Astrocyte of the cerebellum (primary cell): Measurements from ENCODE around the gene CCR8.
"Not testable (repeated sequence)": the region's sequence is repeated elsewhere in the genome, so short reads cannot be mapped to it uniquely, and the experiment has no call there.

ENCODE experiments used
- DNase-seq: peaks from one replicate; pipeline ENCODE4 v3.0.0-alpha.2; 2011; ENCODE audit warnings: low read depth
- H3K4me3 ChIP-seq: 2 replicates; pipeline ENCODE4 v1.5.1; 2011; ENCODE audit warnings: mild to moderate bottlenecking, low read depth, low read length, moderate library complexity
- in situ Hi-C: cut with HindIII; loops from 2 replicates; pipeline ENCODE4 v1.10.0; 2017; ENCODE audit warnings: low sequenced_read_pairs
- TF ChIP-seq, protein P1 (sequence below): IDR thresholded peaks from 2 replicates; pipeline ENCODE4 v1.5.1; 2012; ENCODE audit warnings: low read length, low read depth, moderate library complexity, mild to moderate bottlenecking; ENCODE audit errors: missing control alignments

Gene CCR8

DNA sequence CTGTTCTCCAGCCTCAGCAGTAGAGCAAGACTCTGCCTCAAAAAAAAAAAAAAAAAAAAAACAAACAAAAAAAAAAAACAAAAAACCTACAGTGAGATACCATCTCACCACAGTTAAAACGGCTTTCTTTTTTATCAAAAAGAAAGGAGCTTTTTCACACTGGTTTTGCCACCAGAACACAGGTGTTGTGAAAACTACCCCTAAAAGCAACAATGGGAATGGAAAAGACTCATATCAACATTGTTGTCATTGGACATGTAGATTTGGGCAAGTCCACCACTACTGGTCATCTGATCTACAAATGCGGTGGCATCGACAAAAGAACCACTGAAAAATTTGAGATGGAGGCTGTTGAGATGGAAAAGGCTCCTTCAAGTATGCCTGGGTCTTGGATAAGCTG, 28.8 kb downstream of the CCR8 start:
- H3K4me3 ChIP-seq, result no peak overlapping the region
- DNase-seq, result no peak
- TF ChIP-seq, protein P1, sequence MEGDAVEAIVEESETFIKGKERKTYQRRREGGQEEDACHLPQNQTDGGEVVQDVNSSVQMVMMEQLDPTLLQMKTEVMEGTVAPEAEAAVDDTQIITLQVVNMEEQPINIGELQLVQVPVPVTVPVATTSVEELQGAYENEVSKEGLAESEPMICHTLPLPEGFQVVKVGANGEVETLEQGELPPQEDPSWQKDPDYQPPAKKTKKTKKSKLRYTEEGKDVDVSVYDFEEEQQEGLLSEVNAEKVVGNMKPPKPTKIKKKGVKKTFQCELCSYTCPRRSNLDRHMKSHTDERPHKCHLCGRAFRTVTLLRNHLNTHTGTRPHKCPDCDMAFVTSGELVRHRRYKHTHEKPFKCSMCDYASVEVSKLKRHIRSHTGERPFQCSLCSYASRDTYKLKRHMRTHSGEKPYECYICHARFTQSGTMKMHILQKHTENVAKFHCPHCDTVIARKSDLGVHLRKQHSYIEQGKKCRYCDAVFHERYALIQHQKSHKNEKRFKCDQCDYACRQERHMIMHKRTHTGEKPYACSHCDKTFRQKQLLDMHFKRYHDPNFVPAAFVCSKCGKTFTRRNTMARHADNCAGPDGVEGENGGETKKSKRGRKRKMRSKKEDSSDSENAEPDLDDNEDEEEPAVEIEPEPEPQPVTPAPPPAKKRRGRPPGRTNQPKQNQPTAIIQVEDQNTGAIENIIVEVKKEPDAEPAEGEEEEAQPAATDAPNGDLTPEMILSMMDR, result no peak
- in situ Hi-C loops, result no loop called here

DNA sequence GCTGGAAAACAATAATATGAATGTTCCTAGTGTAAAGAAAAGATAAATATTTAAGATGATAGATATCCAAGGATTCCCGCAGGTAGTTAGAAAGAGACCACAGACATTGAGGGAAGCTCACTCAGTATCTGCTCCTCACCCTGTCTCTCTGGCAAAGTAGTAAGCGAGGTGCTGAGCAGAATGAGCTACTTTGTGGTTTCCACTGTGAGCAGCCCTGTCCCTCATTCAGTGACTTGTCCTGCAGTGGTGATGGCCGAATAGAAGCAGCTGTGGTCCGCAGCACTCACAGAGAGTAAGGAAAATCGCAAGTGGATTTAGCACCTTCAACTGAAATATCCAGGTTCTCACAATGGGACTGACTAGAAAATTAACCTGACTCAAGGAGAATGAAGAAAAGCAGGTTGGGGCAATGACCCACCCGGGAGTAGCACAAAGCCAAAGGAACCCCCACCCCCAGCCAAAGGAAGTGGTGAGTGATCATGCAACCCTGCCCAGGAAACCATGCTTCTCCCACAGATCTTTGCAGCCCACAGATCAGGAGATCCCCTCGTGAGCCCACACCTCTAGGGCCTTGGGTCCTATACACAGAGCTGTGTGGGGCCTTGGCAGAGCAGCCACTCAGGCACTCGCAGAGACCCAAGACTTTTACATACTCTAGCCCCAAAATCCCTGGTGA, 31.9 kb downstream of the CCR8 start:
- DNase-seq, result no peak
- no peak overlapping the region for H3K4me3 ChIP-seq
- TF ChIP-seq, protein P1, result no peak
- in situ Hi-C loops, result no loop called here

DNA sequence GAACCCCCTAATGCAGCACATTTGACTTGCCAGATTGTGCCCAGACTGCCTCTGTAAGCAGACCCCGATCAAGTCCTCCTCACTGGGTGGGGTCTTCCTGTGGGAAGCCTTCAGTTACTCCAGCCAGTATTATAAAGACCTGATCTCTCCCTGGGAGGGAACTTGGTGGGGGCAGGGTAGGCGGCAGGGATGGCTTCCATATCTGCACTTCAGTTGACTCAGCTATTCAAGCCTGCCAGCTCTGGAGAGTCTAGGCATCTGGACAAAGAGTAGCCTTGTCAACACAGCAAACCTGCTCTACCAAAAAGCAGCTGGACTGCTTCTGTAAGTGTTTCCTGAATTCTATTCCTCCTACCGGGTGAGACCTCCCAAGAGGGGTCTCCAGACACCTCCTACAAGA, 32.7 kb downstream of the CCR8 start:
- TF ChIP-seq, protein P1, result no peak
- no peak overlapping the region for H3K4me3 ChIP-seq
- no peak for DNase-seq
- in situ Hi-C loops, result no loop called here

DNA sequence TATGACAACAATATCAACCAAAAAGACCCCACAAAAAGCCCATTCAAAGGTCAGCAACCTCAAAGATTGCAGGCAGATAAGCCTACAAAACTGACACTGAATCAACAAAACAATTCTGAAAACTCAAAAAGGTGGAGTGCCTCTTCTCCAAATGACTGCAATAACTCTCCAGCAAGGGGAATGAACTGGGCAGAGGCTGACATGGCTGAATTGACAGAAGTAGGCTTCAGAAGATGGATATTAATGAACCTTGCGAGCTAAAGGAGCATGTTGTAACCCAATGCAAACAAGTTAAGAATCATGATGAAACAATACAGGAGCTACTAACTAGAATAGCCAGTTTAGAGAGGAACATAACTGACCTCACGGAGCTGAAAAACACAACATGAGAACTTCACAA, 33.3 kb downstream of the CCR8 start:
- in situ Hi-C loops, result no loop called here
- DNase-seq, result no peak

DNA sequence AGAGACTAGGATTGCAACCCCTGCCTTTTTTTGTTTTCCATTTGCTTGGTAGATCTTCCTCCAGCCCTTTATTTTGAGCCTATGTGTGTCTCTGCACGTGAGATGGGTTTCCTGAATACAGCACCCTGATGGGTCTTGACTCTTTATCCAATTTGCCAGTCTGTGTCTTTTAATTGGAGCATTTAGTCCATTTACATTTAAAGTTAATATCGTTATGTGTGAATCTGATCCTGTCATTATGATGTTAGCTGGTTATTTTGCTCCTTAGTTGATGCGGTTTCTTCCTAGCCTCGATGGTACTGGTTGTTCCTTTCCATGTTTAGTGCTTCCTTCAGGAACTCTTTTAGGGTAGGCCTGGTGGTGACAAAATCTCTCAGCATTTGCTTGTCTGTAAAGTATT, 40.9 kb downstream of the CCR8 start:
- DNase-seq, H3K4me3 ChIP-seq, in situ Hi-C loops: not testable (repeated sequence)

More for the DNA sequence above, 33.3 kb downstream of the CCR8 start:
- TF ChIP-seq, protein P1, result no peak
- H3K4me3 ChIP-seq, result no peak overlapping the region

DNA sequence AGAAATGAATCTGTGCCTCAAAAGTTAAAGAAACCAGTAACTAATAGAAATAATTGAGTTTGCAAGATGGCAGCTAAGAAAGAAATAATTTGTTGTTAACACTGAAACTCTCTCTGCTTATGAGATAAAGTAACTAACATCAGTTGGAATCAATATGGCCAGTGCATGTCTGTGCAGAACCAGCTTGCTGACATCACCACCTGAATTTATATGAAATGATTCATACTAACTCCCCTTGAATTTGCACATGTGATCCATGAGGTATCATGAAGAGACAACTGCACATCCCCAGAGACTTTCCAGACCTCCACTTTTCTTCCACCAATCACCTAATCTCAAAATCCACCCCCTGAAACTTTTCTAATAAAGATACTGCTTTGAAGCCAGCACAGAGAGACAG, 43.3 kb downstream of the CCR8 start:
- H3K4me3 ChIP-seq, result no peak overlapping the region
- TF ChIP-seq, protein P1, result no peak
- in situ Hi-C loops, result no loop called here
- DNase-seq, result no peak

DNA sequence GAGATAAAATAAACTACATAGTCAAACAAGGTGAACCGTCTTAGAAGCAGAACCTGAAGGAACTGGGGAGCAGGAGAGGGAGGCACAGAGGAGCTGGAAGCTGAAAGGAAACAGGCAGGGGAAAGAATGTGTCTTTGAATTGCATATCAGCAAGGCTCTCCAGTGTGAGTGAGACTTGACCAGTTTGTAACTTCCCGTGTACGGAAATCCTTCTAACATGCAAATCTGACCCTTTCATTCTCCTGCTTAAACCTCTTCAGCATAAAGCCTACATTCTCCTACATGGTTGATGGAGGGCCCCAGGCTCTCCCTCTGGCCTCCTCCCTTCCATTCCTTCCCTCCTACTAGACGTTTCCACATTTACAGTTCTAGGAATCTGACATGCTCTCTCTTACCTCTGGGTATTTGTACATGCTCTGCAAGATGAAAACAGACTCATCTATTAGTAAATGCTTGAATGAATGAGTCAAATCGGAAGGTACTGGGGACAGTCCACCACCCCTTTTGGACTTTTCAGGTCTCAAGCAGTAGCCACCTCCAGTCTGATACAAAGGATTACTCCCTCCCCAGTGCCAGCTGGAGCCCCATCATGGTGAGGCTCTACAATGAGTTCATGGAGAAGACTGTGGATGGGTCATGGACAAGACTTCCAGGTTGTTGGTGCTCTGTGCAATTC, 47.6 kb downstream of the CCR8 start:
- in situ Hi-C loops, result no loop called here
- no peak overlapping the region for H3K4me3 ChIP-seq
- DNase-seq, result no peak
- TF ChIP-seq, protein P1, result no peak
